GM21390 (cell line): ENCODE data around the gene ACYP2.
"Not testable (repeated sequence)": the region's sequence is repeated elsewhere in the genome, so short reads cannot be mapped to it uniquely, and the experiment has no call there.

Experiments
- ATAC-seq: cut with Tn5 transposase; IDR thresholded peaks from one replicate; pipeline ENCODE4 v1.9.1; 2021; ENCODE audit not compliant: unreplicated experiment

Gene ACYP2

DNA sequence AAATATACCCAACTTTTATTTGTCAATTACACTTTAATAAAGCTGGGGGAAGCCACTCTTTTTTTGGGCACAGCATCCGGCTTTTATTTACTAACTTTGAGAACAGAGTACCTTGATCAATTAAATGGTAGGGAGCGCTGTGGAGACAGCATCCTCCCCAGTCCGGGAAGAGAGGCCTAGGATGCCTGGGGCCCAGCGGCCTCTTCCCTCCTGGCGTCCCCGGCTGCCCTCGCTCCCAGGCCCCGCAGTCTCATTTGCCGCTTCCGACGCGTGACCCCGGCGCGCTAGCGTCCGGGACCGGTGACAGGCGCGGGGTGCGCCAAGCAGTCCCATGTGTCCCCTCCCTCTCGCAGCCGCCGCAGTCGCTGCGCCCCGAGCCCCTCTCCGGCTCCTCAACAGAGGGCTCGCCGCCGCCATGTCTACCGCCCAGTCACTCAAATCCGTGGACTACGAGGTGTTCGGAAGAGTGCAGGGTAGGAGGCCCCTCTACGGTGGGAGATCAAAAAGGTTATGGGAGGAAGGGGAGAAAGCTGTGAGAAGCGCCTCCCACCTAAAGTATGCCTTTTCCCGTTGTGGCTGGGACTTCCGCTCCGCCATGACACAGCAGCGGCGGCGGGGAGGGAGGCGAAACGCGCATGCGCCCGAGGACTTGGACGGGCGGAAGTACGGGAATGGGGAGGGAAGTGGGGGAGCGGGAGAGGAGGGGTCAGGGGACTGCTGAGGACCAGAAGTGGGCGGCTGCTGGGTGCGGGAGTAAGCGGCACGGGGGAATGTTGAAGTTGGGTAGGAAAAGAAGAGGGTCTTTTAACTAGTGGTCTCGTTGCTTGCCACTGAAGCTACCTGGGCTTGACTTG lies at the start of gene ACYP2:
Gene ACYP2, plus strand, starts transcription at position 332 of the 854 bp plus-strand sequence.
- ATAC-seq = peak; percentile 86

DNA sequence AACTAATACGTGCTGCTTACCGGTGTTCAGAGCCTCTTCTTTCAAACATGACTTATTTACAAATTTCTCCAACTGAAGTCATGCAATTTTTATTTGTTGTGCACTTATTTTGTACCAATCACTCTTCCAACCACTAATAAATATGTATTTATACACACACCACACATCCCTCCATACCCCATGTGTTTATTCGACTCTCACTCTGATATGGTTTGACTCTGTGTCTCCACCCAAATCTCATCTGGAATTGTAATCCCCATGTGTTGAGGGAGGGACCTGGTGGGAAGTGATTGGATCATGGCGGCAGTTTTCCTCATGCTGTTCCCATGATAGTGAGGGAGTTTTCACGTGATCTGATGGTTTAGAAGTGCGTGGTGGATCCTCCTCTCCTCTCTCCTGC lies 49.5 kb upstream of the ACYP2 start:
- ATAC-seq = no peak

DNA sequence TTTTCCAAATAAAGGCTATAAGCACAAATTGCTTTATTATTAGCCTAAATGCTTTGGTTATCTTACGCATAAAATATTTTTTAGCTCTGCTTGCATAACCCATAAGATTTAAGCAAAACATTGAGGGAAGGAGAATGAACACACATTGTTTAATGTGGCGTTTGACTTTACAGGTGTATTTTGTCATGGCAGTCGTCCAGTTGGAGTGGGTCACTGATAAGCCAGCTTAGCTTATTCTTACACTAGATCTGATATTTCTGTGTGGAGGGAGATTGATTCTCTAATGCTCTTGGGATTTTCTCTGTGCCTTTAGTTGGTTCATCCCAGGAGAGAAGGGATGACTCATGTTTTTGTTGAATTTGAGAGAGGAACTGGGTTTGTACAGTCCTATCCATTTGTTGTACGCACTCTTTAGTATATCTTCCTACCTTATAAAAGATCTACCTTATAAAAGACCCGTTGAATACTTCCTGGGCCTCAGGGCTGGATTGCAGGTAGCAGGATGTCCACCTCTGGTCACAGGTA lies 47.5 kb upstream of the ACYP2 start:
- ATAC-seq = no peak

DNA sequence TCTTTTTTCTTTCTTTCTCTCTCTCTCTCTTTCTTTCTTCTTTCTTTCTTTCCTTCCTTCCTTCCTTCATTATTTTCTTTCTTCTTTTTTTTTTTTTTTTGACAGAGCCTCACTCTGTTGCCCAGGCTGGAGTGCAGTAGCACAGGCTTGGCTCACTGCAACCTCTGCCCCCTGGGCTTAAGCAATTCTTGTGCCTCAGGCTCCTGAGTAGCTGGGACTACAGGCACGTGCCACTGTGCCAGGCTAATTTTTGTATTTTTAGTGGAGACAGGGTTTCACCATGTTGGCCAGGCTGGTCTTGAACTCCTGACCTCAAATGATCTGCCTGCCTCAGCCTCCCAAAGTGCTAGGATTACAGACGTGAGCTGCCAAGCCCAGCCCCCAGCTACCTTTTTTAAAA lies 42.9 kb upstream of the ACYP2 start:
- not testable (repeated sequence) for ATAC-seq

DNA sequence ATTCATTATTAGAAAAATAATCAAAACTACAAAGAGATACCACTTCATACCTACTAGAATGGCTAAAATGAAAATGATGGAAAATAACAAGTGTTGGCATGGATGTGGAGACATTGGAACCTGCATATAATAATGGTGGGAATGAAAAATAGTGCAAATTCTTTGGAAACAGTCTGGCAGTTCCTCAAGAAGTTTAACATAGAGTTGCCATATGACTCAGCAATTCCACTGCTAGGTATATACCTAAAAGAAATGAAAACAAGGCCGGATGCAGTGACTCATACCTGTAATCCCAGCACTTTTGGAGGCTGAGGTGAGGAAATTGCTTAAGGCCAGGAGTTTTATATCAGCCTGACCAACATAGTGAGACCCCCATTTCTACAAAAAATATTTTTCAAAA lies 41.6 kb upstream of the ACYP2 start:
- peak; percentile 81 for ATAC-seq

DNA sequence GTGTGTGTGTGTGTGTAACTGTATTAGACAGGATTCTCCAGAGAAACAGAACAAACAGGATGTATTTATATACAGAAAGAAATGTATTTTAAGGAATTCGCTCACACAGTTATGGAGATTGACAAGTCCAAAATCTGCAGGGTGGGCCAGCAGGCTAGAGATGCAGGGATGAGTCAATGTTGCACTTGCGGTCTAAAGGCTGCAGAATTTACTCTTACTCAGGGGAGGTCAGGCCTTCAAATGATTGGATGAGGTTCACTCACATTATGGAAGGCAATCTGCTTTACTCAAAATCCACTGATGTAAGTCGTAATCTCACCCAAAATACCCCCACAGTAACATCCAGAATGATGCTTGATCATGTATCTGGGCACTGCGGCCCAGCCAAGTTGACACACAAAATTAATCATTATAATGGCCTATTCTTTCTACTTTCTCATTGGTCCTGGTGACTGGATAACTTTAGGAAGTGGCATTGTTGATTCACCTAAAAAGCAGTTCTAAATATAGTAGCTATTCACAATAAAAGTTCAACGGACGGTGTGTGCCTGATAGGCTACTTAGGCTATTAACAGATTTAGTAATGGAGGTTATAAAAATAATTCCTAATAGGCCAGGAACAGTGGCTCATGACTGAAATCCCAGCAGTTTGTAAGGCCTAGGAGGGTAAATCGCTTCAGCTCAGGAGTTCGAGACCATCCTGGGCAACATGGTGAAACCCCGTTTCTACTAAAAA lies 40.6 kb upstream of the ACYP2 start:
- no peak for ATAC-seq

DNA sequence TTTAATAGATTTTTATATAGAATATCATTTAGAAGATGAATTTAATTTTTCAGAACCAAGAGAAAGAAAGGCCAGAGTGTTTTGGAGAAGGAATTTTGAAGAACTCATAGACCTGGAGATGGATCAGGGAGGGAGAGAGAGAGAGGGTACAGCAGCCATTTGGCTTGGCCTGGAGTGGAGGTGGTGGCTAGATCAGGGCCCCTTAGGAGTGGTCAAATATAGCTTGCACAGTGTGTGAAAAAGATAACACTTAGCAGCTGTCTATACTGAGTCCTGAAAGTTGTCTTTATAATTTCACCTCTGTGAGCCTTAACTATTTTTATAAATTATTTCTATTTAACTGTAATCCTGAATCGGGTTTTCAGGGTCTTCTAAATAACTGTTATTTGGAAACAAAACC lies 38.8 kb upstream of the ACYP2 start:
- ATAC-seq = no peak

DNA sequence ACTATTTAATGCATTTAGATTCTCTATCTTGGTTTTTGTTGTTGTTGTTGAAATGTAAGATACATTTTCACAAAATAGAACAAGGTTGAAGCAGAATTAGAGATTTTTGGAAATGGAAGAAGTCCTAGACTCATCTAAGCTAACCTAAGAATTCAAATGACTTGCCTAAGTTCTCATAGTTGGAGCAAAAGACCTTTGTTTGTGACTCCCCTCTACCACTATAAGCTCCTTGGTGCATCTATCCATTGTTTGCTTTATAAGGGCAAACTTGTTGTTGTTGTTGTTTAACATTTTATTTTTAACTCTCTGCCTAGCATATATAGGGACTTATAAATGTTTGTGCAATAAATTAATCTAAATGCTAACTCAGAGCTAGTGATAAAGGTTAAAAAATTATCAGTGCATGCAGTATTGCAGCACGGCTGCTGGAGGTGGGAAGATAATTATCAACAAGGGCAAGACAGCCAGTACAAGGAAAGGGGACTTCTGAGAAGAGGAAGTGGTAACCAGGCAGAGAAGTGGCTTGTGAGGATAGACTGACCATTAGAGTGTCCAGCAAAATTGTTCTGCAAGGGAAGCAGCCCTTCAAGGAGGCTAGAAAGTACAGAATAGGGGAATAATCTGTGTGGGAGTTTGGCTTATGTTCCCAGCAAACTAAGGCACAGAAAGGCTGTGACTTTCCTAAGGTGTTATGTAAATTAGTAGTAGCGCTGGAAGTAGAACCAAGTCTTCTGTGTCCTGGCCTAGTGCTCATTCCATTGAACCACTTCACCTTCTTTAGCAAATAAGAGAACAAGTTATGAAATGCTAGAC lies 38.1 kb upstream of the ACYP2 start:
- no peak for ATAC-seq

DNA sequence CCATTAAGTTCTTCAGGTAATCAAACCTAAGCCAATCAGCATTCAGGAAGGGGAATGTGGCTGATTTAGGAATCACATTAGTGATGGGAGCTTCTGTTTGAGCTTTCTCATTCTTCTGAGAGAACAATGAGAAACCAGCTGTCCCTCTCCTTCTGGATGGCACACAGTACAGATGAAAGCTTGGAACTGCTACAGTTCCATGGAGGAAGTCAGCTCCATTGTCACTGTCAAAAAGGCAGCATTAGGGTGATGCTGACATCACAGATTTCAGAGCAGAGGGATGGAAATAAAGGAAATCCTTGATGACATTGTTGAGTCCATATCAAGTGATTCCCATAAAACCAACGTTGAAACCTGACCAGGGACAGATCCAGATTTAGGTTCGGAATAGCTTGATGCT lies 36.1 kb upstream of the ACYP2 start:
- no peak for ATAC-seq

DNA sequence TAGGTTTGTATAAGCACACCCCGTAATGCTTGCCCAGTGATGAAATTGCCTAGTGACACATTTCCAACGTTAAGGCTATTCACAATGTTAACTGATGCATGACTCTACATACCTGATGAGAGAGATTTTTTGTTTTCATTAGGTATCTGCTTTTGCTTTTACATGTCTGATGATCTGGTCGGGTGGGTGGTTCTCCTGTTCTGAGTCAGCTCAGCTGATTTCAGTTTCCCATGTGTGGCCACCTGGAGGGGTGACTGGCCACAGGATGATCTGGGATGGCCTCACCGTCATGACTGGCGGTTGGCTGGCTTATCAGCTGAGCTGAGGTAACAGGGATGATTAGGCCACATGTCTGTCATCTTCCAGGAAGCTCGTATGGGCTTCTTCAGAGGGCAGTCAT lies 33.8 kb upstream of the ACYP2 start:
- ATAC-seq = peak; percentile 98

DNA sequence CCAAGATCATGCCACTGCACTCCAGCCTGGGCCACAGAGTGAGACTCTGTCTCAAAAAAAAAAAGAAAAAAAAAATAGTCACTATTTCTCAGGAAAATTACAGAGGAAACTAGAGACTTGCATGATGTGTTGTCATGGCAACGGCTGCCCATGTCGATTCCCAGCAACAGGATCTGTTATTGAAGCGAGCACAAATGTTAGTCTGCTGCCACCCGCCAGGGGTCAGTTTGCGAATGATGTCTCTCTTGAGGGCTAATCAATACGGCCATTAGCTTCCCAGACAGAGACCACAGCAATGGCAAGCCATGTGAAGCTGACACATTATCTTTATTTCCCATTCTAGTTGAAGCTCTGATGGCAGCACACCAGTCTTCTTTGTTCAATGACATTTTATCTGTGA lies 32.4 kb upstream of the ACYP2 start:
- ATAC-seq = no peak

DNA sequence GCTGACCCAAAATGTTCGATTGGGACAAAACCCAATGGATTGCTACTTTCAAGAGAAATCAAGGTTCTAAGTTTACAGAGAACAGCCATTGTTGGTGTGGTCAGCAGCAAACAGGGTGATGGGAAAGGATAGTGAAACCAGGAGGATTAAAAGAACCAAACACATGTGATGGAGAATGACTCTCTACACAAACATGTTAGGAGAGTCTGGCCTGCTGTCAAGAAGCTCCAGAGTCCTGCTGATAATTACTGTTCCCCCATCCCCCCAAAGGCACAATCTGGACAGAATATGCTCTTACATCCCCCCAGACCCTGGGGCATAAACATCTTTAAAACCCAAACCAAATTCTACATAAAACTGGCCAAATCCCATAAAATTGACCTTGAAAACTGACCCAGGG lies 32.0 kb upstream of the ACYP2 start:
- ATAC-seq = no peak

DNA sequence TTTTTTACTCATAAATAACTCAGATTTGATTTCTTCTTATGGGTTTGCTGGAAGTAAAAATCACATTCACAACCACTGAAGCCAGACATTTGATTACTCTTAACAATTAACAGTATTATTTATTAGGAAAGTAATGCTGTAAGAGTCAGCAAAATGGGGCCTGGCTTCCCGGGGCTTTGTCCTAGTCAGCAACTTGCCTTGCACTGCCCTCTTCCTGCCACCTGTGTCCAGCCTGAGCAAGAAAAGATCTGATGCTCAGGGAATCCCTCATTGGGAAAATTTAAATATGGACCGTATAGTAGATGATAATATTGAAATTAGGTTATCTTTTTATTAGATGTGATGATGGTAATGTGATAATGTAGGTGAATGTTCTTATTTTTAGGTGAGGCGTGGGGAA lies 30.8 kb upstream of the ACYP2 start:
- ATAC-seq = no peak

DNA sequence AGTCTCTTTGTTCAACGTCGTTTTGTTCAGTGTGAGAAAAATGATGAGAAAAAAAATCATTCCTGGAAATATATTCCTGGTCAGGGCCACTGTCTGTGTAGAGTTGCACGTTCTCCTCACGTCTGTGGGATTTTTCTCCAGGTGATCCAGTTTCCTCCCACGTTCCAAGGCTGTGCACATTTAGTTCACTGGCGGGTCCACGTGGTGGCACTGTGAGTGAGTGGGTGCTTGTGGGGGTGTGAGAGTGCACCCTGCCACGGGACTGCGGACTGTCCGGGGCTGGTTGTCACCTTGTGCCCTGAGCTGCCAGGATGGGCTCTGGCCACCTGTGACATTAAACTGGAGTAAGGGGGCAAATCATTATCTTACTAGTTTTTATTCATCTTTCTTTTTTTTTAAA lies 30.3 kb upstream of the ACYP2 start:
- no peak for ATAC-seq

DNA sequence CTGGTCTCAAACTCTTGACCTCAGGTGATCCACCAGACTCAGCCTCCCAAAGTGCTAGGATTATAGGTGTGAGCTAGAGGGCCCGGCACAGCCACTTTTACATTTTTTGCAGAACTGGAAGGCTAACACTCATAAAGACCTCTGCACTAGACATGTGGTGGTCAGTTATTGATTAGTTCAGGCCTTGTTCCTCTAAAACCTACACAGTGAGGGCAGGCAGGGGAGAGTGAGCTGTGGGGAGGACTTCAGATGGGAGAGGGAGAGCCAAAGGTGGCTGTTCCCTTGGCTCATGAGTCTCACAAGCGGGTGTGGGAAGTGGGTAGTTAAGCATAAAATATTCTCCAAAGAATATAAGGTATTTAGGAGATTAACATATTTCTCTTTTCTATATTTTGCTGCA lies 29.3 kb upstream of the ACYP2 start:
- ATAC-seq = no peak

DNA sequence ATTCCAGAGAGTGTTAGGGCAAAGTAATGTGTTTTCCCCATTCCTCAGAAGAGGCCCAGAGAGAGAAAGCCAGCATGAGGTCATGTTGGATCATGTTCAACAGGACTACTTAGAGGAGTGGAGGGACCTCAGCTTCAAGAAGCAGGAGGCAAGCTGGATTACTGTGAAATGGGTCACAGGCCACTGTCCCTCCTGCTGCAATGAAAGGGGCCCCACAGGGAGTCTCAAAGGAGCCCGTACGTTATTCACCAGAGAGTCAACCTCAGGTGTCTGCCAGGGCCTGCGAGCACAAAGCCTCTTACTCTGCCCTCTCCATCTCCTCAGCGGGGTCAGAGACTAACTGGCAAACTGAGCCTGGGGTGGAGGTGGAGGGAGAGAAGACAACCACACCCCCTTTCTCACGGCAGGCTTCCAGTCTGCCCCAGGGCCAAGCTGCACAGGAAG lies 27.2 kb upstream of the ACYP2 start:
- ATAC-seq = no peak

DNA sequence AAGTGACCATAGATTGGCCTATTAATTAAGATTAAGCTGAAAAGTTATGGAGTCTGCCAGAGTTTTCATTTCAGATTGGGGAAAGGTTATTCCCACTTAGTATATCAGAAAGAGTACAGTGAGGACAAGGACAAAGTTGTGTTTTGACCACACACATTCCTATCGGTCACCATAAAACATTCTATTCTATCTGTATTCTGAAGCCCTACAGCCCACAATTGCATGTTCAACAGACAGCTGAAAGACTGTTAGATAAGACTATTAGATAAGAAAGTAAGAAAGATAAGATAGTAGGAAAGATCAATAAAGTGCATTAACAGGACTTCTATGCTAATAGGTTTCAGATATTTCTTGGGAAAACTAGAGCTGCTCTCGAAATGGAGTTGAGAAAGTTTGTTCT lies 26.7 kb upstream of the ACYP2 start:
- no peak for ATAC-seq

DNA sequence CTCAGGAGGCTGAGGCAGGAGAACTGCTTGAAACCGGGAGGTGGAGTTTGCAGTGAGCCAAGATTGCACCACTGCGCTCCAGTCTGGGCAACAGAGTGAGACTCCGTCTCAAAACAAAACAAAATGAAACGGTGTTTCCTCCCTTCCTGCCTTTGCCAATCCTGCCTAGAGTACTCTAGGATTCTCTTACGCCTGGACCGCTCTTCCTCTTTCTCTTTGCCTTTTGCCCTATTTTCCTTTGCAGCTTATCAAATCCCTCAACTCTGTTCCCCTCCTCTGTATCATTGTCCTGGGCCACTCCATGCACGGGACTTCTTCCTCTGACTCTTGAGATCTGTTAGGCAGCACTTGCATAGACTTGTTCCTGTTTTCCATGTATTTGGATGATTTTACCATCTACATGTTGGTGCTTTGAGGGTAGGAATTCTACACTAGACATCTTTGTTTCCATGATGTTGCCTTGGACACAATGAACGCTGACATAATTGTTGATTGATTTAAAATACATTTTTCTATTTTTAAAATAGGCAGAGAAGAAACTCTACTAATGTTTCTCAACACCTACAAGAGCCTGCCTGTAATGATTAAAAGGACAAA lies 24.8 kb upstream of the ACYP2 start:
- ATAC-seq = no peak

DNA sequence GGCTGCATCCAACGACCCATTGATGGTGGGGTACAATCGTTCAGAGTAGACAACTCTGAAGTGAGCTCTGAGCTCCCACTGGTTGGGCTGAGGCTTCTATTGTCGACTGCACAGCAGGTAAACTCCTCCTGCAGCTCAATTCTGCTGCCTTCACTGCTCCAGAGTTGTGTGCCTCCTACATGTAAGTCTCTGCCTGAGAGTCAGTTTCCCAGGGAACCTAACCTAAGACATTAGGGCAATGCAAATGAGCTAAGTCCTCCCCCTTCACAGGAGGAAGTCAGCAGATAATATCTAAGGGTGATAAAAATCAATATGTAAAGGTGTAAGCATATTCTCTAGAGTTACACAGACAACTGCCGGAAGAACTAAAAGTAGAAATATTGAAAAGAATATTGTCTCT lies 22.5 kb upstream of the ACYP2 start:
- peak; percentile 79 for ATAC-seq

DNA sequence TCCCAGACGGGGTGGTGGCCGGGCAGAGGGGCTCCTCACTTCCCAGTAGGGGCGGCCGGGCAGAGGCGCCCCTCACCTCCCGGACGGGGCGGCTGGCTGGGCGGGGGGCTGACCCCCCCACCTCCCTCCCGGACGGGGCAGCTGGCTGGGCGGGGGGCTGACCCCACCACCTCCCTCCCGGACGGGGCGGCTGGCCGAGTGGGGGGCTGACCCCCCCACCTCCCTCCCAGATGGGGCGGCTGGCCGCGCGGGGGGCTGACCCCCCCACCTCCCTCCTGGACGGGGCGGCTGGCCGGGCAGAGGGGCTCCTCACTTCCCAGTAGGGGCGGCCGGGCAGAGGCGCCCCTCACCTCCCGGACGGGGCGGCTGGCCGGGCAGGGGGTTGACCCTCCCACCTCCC lies 20.0 kb upstream of the ACYP2 start:
- not testable (repeated sequence) for ATAC-seq

DNA sequence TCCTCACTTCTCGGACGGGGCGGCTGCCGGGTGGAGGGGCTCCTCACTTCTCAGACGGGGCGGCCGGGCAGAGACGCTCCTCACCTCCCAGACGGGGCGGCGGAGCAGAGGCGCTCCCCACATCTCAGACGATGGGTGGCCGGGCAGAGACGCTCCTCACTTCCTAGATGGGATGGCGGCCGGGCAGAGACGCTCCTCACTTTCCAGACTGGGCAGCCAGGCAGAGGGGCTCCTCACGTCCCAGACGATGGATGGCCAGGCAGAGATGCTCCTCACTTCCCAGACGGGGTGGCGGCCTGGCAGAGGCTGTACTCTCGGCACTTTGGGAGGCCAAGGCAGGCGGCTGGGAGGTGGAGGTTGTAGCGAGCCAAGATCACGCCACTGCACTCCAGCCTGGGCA lies 19.3 kb upstream of the ACYP2 start:
- ATAC-seq = not testable (repeated sequence)
